ENCODE data around the gene MYO9B. TPM values are rescaled to one million over a fixed set of nuclear protein-coding genes. Genes with fewer than 3 reads are reported as not detected.

The MYO9B gene
- total RNA-seq, 1 donor from 2014 or later, result 100 TPM

DNA sequence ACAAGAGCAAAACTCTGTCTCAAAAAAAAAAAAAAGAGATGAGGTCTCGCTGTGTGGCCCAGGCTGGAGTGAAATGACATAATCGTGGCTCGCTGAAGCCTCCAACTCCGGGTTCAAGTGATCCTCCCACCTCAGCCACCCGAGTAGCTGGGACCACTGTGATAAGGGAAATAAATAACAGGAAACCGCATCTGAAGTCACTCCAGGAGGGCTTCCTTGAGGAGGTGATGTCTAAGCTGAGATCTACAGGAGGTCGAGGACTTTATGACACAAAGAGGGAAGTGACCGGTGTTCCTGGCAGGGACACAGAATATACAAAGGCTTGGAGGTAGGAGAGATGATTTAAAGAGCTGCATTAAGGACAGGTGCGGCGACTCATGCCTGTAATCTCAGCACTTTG lies 179.1 kb downstream of the MYO9B start:
- Histone ChIP-seq H3K27me3 (no peaks in the 10 kb centered on the region), H3K27ac (no peak overlapping the region), H3K9me3 (no peaks in the 10 kb centered on the region), H3K4me1 (no peaks in the 10 kb centered on the region), H3K4me3 (no peak overlapping the region), H3K36me3 (no peaks in the 10 kb centered on the region)
- DNase-seq (ENCODE audit: extremely low spot score in 2 of 2), result no peak
- TF ChIP-seq POLR2A (IDR thresholded peaks at IDR 0.05) (no peak), POLR2AphosphoS5 (IDR thresholded peaks at IDR 0.05; ENCODE audit: insufficient read depth in 1 of 2, low read depth in 1 of 2) (no peak)
- TF ChIP-seq, protein P1, sequence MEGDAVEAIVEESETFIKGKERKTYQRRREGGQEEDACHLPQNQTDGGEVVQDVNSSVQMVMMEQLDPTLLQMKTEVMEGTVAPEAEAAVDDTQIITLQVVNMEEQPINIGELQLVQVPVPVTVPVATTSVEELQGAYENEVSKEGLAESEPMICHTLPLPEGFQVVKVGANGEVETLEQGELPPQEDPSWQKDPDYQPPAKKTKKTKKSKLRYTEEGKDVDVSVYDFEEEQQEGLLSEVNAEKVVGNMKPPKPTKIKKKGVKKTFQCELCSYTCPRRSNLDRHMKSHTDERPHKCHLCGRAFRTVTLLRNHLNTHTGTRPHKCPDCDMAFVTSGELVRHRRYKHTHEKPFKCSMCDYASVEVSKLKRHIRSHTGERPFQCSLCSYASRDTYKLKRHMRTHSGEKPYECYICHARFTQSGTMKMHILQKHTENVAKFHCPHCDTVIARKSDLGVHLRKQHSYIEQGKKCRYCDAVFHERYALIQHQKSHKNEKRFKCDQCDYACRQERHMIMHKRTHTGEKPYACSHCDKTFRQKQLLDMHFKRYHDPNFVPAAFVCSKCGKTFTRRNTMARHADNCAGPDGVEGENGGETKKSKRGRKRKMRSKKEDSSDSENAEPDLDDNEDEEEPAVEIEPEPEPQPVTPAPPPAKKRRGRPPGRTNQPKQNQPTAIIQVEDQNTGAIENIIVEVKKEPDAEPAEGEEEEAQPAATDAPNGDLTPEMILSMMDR (IDR thresholded peaks at IDR 0.05), result no peak
- intact Hi-C loops (cut with DNase I), result no loop called here

DNA sequence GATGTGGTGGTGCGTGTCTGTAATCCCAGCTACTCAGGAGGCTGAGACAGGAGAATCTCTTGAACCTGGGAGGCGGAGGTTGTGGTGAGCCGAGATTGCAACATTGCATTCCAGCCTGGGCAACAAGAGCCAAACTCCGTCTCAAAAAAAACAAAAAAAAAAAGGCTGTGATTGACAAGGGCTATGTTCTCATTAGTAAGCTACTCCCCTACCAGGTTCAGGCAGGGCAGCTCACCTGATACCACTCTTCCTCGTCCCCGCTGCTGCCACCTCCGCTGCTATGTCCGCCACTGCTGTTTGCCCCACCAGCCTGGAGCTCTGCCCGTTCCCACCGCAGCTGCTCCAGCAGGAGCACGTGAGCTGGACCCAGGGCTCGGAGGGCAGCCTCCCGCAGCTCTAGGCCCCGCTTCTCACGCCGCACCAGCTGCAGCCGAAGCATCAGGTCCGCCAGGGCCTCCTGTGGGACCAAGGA lies 179.6 kb downstream of the MYO9B start:
- Histone ChIP-seq H3K9me3 (no peaks in the 10 kb centered on the region), H3K36me3 (no peaks in the 10 kb centered on the region), H3K4me3 (no peak overlapping the region), H3K27ac (no peak overlapping the region), H3K27me3 (no peaks in the 10 kb centered on the region), H3K4me1 (no peaks in the 10 kb centered on the region)
- TF ChIP-seq POLR2AphosphoS5 (IDR thresholded peaks at IDR 0.05; ENCODE audit: insufficient read depth in 1 of 2, low read depth in 1 of 2), result no peak
- TF ChIP-seq, protein P1 (IDR thresholded peaks at IDR 0.05), result no peak
- no peak for TF ChIP-seq POLR2A (IDR thresholded peaks at IDR 0.05)
- intact Hi-C loops (cut with DNase I), result no loop called here
- no peak for DNase-seq (ENCODE audit: extremely low spot score in 2 of 2)

DNA sequence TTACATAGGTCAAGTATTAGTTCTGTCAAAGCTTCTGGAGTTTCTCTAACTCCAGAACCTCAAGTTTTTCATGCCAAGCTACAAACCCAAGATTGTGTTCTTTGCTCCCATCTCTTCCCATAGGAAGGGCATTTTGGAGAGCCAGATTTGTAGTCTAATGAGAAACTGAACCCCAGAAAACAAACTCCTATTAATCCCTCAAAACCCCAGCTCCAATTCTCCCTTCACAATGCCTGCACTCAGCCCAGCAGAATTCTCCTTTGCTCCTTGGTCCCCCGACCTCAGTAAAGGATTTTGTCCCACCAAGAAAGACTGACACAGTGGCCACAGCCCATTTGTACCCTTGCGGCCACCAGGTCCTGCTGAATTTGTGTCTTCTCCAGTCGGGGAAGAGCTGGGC lies 180.6 kb downstream of the MYO9B start:
- no peak overlapping the region for H3K4me3 ChIP-seq
- no peaks in the 10 kb centered on the region for H3K4me1 ChIP-seq
- H3K27ac ChIP-seq, result no peak overlapping the region
- DNase-seq (ENCODE audit: extremely low spot score in 2 of 2), result no peak
- no peaks in the 10 kb centered on the region for H3K36me3 ChIP-seq
- H3K9me3 ChIP-seq, result no peaks in the 10 kb centered on the region
- H3K27me3 ChIP-seq, result no peaks in the 10 kb centered on the region
- no peak for TF ChIP-seq POLR2AphosphoS5 (IDR thresholded peaks at IDR 0.05; ENCODE audit: insufficient read depth in 1 of 2, low read depth in 1 of 2)
- TF ChIP-seq, protein P1 (IDR thresholded peaks at IDR 0.05), result no peak
- no peak for TF ChIP-seq POLR2A (IDR thresholded peaks at IDR 0.05)
- intact Hi-C loops (cut with DNase I), result no loop called here

DNA sequence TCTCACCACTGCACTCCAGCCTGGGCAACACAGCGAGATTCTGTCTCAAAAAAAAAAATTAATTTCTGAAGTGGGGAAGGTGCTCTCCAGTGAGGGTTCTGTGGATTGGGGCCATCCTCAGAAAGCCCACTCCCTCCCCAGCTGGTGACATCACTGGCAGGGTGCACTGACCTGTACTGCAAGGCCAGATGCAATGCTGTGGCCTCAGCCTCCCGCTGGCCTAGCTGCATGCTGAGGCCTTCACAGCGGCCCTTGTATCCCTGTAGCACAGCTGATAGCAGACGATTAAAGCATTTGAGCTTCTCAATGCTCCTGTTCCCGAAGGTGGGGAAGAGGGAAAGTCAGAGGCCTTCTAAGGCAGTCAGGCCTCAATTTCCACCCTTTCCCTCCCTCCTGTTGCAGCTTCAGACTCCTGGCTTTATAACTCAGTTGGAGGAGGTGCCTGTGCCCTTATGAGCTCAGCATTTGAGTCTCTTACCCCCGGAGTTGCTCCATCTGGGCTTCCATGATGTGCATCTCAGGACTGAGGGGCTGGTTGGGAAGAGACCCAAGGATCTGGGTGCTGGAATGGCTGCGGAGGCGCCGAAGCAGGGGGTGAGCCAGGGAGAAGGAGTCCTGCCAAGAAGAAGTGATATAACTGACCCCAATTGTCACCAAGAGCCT lies 183.7 kb downstream of the MYO9B start:
- Histone ChIP-seq H3K36me3 (no peaks in the 10 kb centered on the region), H3K27ac (no peak overlapping the region), H3K4me3 (no peak overlapping the region), H3K9me3 (no peaks in the 10 kb centered on the region), H3K27me3 (no peaks in the 10 kb centered on the region), H3K4me1 (no peaks in the 10 kb centered on the region)
- TF ChIP-seq POLR2AphosphoS5 (IDR thresholded peaks at IDR 0.05; ENCODE audit: insufficient read depth in 1 of 2, low read depth in 1 of 2) (no peak), POLR2A (IDR thresholded peaks at IDR 0.05) (no peak)
- no peak for DNase-seq (ENCODE audit: extremely low spot score in 2 of 2)
- intact Hi-C loops (cut with DNase I), result no loop called here

DNA sequence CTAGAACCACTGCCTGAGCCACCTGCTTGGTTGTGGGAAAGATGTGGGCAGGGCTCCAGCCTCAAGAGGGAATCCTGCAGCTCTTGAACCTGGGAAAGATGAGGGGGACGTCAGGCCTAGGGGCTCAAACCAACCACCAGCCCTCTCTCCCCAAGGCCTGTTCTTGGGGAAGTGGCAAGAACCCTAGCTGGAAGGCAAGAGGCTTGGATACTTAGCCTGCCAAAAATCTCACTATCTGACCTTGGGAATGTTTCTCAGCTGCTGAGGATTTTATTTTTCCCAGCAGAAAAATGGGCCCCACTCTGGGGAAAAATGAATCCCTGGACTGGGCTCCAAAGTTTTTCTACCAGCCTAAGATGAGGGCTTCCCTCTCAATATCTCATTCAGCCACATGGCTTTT lies 184.4 kb downstream of the MYO9B start:
- no peaks in the 10 kb centered on the region for H3K36me3 ChIP-seq
- H3K27ac ChIP-seq, result no peak overlapping the region
- no peaks in the 10 kb centered on the region for H3K27me3 ChIP-seq
- DNase-seq (ENCODE audit: extremely low spot score in 2 of 2), result no peak
- no peak overlapping the region for H3K4me3 ChIP-seq
- intact Hi-C loops (cut with DNase I), result no loop called here
- no peaks in the 10 kb centered on the region for H3K4me1 ChIP-seq
- H3K9me3 ChIP-seq, result no peaks in the 10 kb centered on the region
- TF ChIP-seq POLR2AphosphoS5 (IDR thresholded peaks at IDR 0.05; ENCODE audit: insufficient read depth in 1 of 2, low read depth in 1 of 2) (no peak), POLR2A (IDR thresholded peaks at IDR 0.05) (no peak)
- TF ChIP-seq, protein P1 (IDR thresholded peaks at IDR 0.05), result no peak

Data from vagina (tissue), 2 donors.